NB4 (cell line): ENCODE data around the gene CXCL16.

Source experiments
- DNase-seq: peaks from one replicate; pipeline ENCODE4 v3.0.0; 2010; ENCODE audit warnings: low read depth
- H3K4me3 ChIP-seq: one replicate; pipeline ENCODE4 v1.5.1; 2011; ENCODE audit warnings: mild to moderate bottlenecking, low read depth, low read length, moderate library complexity
- CTCF ChIP-seq: IDR thresholded peaks from one replicate; pipeline ENCODE4 v1.5.1; 2012; ENCODE audit warnings: low read depth, low read length
- MAX ChIP-seq: IDR thresholded peaks from 2 replicates; pipeline ENCODE4 v1.6.1; 2011; ENCODE audit warnings: low read depth, low read length
- MYC ChIP-seq: IDR thresholded peaks from 2 replicates; pipeline ENCODE4 v1.6.1; 2011; ENCODE audit warnings: low read depth, low read length
- POLR2A ChIP-seq: IDR thresholded peaks from 2 replicates; pipeline ENCODE4 v1.6.1; 2011; ENCODE audit warnings: mild to moderate bottlenecking; ENCODE audit not compliant: insufficient read length; ENCODE audit errors: extremely low read depth

Gene CXCL16

GRCh38 chr17:4739122-4740024 lies at the start of gene CXCL16, which contains the start of gene ZMYND15:
CXCL16 (minus strand) TSS chr17:4739928; CDS start chr17:4739339, 589 bp downstream.
ZMYND15 (plus strand) TSS chr17:4739833; CDS start chr17:4740549, 716 bp downstream.
- peak within 1 kb of the TSS; percentile 40 for H3K4me3 ChIP-seq
- TF ChIP-seq MYC, result no peak
- TF ChIP-seq MAX, result no peak
- no peak for TF ChIP-seq CTCF
- no peak for TF ChIP-seq POLR2A
- DNase-seq, result peak; percentile 35

DNA sequence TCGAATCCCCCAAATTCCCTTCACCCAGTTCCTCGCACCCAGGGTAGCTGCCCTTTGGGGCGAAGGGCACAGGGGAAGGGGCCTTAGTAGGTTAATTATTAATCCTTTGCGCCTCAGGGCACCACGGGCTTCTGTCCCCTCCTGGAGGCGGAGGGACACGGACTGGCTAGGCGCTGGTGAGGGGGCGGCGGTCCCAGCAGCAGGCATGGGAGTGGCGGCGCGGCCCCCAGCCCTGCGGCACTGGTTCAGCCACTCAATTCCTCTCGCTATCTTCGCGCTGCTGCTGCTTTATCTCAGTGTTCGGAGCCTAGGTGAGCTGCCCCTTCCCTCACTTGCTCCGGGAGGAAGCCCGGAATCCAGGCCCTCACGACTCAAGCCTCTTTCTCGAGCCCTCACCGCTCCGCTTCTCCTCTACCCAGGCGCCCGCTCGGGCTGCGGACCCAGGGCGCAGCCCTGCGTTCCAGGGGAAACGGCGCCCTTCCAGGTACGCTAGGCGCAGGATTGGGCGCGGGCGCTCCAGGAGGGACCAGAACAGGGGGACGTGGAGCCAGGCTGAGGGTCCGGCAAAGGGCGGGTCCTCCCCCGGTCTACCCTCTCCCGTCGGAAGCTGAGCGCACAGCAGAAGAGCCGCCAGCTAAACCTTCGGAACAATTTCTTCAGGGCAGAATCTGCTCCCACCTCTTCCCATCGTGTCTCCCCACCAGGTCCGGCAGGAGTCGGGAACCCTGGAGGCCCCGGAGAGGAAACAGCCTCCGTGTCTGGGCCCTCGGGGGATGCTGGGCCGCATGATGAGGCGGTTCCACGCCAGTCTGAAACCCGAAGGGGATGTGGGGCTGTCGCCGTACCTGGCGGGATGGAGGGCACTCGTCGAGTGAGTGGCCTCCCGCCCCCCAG lies 49.3 kb upstream of the CXCL16 start, which contains the start of gene GLTPD2:
Gene GLTPD2 (plus strand): TSS at position 158 of the 894 bp plus-strand sequence. CDS start 48 bp downstream, at position 206.
- TF ChIP-seq POLR2A (no peak), MYC (no peak), CTCF (no peak), MAX (no peak)
- H3K4me3 ChIP-seq, result peak within 1 kb of the TSS; percentile 46
- no peak for DNase-seq

- no peak for DNase-seq
Observed at GRCh38 chr17:4788159-4788806, 48.6 kb upstream of the CXCL16 start.

GRCh38 chr17:4786516-4786915 lies 46.8 kb upstream of the CXCL16 start:
- no peak for TF ChIP-seq MYC
- no peak for TF ChIP-seq POLR2A
- TF ChIP-seq CTCF, result no peak
- no peak for TF ChIP-seq MAX
- no peak for DNase-seq
- H3K4me3 ChIP-seq, result no peak overlapping the region

More at GRCh38 chr17:4788159-4788806, 48.6 kb upstream of the CXCL16 start:
- H3K4me3 ChIP-seq, result no peak overlapping the region
- TF ChIP-seq MAX (no peak), POLR2A (no peak), CTCF (no peak), MYC (no peak)

DNA sequence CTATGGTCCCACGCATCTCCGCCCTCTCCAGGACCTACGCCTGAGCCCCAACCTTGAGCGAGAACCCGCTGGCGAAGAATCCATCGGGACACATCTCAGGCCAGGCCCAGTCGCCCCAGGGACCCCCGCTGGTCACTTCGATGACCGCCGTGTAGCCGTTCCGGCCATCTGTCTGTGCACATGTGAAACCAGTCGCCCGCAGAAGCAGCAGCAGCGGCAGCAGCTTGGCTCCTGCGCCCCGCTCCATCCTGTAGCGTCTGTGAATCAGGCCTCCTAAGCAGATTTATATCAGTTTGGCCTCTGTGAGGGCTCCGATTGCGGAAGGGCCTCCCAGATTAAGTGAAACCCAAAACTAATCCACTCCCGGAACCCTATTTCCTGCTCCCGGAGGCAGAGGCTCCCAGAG lies 46.4 kb upstream of the CXCL16 start, which contains the start of gene VMO1:
Gene VMO1 (minus strand): TSS at position 259 of the 406 bp plus-strand sequence. CDS start 12 bp downstream, at position 247.
- DNase-seq, result no peak
- no peak within 1 kb of the TSS for H3K4me3 ChIP-seq

More for the DNA sequence above, 46.4 kb upstream of the CXCL16 start, which contains the start of gene VMO1:
- no peak for TF ChIP-seq POLR2A
- no peak for TF ChIP-seq CTCF
- no peak for TF ChIP-seq MAX
- TF ChIP-seq MYC, result no peak
